ENCODE results near the gene KCNQ1OT1.

Gene KCNQ1OT1

DNA sequence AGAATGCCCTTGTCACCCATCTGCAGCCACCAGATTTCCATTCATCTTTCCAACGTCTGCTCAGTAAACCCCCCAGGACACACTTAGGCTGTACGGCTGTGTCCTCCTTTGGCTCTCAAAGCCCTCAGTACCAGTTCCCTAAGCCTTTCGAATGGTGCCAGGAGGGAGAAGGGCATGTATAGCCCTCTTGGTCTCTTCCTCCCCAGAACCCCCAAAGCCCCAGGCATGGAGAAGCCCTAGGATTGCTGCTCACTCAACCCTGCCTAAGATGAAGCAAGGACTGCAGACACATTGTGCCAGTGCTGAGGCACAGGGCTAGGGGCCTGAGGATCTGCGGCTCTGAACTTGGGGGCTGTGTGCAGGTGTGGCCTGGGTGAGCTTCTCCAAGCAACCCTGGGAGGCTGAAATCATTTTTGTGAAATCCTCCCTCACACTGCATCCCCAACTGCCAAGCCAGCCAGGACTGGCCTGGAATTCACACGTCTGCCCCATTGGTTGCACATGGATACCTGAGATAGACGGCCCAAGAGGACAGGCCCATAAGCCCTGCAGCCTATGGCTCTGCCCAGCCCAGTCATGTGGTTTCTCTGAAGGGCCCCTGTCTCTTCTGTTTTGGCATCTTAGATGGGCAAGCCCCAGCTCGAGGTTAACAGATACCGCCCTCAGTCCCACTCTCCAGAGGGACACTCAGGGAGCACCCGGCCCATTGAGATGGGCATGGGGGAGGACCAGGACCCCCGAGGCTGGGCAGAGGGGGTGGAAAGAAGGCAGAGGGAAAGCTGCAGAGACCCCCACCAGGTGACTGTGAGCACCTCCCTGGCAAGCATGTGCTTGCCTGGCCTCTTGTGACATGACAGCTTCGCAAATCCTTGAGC lies 34.0 kb downstream of the KCNQ1OT1 start:
- DNase-seq = no peak

DNA sequence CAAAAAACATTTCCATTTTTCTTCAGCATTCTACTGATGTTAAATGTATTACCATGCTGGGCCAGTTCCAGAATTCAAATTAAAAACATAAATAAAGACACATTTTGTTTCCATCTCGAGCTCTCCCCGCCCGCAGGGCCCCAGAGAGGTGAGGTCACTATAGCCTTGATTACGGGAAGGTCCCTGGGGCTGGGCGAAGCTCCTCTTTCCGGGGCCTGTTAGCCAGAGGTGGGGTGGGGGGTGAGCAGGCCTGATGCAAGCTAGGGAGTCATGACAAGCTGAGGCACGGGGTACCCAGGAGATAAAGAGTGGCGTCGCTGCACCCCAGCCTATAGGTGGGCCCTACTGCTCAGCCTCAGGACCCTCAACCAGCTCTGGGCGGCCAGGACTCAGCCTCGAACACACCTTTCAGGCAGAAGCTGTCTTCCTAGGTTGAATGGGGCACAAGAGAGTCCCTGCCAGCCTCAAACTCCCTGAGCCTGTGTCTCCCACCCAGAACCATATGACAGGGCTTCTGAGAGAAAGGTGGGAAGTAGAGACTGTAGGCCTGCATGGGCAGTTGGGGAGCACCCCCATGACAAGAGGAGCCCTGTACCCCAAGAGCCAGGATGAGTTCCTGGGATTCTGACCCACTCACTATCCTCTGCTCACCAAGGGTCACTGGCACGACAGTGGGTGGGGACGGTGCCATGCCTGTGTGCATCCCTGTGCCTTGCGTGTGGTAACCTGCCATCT lies 34.8 kb downstream of the KCNQ1OT1 start:
- no peak for DNase-seq

DNA sequence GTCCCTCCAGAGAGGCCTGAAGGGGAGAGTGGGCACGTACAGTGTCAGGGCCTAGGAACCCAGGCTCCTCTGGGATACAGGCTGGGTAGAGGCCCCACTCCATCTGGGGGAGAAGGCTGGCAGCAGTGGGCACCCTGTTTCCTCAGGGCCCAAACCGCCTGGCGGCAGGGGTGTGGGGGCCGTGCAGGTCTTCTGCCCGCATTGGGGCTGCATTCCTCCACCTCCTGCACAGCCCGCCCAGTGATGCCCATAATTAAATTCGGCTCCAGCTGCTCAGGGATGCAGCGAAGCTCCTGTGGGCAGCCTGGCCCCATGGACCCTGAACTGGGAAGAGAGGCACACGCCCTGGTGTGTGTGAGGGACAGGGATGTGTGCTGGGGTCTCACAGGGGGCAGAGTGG lies 35.4 kb downstream of the KCNQ1OT1 start:
- DNase-seq = no peak

DNA sequence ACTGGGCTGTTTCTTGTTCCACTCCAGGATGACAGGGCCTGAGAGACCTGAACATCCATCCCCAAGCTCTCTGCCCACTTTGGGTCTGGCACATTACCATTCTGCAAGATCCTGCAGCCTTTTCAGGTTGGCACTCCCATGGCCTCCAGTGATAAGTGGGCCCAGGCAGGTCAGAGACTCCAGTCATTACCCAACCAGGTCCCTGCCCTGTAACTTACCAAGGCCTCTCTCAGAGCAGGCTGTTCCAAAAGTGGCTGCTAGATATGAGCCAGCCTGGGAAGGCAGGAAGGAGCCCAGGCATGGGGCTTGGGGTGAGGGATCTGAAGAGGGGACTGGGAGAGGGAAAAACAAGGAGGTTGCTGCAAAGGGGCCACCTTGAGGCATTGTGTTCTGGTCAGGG lies 35.9 kb downstream of the KCNQ1OT1 start:
- DNase-seq = no peak

DNA sequence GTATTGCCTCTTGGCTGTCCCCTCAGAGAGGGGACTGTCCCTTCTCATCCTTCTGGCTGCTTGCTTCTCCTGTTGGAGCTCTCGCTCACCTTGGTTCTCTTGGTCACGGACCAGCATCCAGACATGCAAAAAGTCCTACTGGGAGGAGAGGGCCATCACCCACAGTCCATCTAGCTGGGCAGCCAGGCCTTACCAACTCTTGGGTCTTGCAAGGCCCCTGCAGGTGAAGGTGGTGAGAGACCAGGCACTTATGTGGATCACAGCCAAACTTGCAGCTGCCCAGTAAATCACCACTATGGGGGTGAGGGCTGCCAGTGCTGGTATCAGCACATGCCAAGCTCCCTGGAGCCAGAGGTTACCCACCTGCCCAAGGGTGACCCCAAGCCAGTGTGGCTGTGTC lies 36.3 kb downstream of the KCNQ1OT1 start:
- no peak for DNase-seq

DNA sequence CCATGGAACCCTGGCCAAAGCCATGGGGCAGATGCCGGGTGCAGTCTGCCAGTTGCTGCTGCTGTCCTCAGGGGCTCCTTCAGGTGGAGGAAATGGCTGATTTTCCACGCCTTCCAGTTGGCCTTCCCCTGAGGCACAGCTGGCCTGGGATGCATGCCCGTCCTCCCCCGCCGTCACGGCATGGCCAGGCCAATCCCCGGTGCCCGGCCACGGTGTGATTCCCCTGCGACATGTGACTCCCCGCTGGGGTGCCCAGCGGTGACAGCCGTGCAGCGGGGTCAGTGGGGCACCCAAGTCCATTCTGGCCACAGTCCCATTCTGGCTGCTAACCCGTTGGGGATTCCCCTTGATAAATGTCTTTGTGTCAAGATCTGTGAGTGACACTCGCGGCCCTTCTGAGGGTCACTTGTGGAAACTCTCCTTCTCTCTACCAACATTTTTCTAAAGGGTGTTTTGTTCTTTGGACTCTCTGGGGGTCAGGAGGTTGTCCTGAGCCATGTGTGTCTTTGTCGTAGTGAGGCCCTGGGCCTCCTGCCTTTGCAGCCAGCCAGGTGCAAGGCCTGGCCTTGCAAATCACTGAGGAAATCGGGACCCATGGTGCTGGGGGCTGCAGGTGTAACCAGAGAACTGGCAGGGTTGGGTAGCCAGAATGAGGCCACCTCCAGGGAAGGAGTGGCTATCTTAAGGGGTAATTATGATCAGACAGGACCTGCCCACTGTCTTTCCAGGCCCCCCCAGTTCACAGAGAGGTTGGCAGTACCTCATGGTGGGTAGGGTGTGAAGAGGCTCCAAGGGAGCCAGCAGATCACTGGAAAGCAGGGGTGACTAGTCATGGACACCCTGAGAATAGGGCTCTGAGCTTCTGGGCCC lies 37.1 kb downstream of the KCNQ1OT1 start:
- DNase-seq = no peak

DNA sequence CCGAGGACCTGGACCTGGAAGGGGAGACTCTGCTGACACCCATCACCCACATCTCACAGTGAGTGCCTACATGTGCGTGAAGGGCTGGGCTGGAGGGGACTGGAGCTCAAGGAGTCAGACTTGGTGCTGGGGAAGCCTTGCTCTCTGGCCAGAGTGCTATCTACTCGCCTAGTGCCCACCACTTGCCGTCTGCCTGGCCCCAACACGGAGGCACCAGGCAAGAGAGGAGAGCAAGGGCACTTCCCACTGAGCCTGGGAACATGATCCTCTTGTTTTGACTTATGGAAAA lies 37.8 kb downstream of the KCNQ1OT1 start:
- DNase-seq = no peak

DNA sequence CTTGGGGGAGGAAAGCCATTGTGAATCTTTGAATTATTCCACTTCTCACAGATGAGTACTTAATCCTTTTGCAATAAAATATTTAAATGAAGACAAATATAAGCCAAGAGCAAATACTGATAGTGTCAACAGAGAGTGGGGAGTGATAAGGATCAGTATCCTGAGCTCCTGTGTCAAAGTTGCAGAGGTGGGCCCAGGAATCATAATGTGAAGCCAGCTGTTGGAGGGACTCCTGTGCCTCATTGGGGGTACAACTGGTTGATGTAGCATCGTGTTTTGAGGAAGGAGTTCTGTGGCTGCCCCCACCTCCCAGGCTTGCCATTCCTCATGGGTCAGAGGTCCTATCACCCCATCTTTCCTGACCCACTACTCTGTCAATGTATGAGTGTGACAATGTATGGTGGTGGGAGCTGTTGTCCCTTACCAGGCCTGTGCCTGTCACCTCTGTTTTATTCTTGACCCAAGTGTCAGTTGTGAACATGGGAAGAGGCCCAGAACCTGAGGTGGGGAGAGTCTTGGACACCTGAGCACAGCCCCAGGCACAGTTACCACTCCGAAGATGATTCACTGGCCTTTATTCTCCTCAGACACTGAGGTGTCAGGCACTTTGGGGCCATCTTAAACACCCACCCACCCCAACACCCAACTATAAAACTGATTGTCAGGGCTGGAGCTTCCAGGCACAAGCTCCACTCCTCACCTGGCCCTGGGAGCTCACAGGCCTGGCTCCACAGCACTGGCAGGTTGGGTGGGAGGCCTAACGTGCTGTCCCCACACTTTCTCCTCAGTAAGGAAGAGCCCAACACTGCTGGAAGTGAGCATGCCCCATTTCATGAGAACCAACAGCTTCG lies 38.4 kb downstream of the KCNQ1OT1 start:
- no peak for DNase-seq

DNA sequence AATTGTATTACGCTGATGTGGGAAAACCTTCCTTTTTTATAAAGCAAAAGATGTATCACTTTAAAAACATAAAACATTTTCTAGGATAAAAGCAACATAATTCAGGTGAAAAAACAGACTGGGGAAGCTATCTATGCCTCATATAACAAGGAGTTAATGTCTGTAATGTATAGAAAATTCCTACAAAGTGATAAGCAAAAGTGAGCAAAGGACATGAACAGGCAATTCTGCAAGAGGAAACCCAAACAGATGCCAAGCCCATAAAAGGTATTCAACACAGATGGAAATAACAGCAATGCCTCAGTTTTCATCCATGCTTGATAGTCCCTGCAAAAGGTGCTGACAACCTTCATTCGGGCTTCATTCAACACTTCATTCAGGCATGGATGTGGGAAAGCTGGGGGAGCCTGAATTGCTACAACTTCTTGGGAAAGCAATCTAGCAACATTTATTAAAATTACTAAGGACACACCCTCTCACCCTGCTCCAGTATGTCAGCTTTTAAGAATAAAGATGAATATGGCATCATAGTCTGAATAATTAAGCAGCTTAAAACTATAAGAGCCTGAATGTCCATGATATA lies 39.3 kb downstream of the KCNQ1OT1 start:
- no peak for DNase-seq

DNA sequence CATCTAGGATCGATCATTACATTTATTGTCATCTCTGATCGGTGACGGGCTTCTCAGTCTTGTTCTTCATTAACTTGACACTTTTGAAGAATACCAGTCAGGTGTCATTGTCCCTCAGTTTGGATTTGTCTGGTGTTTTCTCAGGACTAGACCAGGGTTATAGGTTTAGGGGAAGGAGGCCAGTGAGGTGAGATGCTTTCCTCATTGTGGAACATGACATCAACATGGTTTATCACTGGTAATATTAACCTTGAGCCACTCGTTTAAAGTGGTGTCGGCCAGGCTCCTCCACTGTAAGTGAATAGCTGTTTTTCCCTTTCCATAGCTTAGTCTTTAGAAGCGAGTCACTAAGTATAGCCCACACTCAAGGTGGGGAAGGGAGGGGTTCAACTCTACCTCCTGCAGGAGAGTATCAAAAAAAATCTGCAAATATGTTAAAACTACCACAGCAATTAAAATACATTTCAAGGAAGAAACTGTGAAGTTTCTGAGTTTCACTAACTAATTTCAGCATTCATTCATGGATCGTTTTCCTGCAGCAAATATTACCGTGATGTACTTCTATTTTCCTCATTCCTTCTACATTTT lies 42.0 kb downstream of the KCNQ1OT1 start:
- no peak for DNase-seq

DNA sequence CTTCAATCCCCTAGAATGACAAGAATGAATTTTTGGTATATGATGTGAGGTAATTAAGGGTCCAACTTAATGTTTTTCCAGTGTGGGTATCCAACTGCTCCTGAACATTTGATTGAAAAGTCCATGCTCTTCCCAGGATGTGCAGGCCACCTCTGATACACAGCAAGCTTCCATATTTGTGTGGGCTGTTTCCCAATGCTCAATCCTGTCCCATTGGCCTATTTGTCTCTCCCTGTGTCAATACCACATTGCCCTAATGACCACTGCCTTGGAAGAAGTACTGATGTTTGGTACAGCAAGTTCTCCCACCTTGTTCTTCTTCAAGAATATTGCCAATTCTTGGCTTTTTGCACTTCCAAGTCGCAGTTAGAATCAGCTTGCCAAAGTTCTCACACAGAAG lies 42.9 kb downstream of the KCNQ1OT1 start:
- no peak for DNase-seq

DNA sequence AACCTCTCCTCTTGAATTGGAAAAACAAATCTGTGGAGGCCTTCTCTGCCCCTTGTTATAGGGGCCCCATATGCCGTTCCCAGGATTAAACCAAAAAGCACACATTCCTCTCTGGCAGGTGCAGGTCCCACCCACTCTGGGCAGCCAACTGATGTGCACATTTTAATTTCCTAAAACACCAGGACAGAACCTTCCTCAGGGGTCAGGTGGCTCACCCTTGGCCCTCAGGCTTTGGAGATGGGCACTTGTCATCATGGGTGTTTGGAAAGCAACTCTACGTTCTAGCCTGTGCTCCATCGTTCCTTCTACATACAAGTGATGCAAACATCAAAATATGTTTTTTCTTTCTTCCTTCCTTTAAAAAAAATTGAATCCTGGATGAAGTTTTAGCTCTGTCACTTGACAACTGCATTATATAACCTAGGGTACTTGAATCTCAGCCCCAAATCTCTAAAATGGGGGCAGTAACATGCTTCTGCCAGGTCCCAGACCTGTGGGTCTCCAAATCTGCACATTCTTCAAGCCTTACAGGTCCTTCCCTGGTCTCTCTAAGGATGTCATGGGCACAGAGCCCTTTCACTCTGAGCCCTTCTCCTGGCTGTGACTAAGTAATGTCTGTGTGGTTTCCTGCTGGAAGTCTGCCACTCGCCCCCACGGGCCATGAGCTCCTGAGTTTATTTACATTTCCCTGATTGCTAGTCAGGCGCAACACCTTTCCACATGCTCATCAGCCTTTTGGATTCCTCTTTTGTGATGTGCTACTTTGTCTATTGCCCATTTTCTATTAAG lies 43.8 kb downstream of the KCNQ1OT1 start:
- DNase-seq = no peak

DNA sequence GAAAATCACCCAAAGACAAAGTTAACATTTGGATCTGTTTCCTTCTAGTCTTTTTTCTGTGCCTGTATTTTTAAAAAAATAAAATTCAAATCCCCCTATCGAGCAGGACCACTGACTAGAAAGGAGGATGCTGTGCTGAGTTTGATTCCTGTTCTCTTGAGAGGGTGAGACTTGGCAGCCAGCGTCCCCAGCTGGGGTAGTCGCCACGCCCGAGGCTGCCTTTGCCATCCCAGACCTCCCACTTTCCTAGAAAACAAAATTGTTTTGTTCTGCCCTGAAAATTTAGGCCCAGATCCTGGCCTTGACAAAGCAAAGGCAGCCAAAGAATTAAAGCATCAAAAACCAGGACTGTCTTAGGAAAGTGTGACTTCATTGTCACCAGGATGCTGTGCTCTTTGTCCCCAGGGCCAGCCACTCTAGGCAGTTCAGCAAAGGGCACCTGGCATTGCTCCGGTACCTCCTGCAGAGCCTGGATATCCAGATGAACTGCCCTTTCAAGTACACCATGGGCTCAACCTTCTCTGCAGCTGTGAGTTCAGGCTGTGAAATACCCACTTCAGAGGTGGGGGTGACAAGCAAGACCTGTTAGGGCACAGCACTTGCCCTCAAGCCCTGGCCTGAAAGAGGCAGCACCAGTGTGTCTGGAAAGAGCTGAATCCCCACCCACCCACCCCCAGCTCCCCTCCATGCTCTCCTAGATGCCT lies 44.6 kb downstream of the KCNQ1OT1 start:
- DNase-seq = no peak

DNA sequence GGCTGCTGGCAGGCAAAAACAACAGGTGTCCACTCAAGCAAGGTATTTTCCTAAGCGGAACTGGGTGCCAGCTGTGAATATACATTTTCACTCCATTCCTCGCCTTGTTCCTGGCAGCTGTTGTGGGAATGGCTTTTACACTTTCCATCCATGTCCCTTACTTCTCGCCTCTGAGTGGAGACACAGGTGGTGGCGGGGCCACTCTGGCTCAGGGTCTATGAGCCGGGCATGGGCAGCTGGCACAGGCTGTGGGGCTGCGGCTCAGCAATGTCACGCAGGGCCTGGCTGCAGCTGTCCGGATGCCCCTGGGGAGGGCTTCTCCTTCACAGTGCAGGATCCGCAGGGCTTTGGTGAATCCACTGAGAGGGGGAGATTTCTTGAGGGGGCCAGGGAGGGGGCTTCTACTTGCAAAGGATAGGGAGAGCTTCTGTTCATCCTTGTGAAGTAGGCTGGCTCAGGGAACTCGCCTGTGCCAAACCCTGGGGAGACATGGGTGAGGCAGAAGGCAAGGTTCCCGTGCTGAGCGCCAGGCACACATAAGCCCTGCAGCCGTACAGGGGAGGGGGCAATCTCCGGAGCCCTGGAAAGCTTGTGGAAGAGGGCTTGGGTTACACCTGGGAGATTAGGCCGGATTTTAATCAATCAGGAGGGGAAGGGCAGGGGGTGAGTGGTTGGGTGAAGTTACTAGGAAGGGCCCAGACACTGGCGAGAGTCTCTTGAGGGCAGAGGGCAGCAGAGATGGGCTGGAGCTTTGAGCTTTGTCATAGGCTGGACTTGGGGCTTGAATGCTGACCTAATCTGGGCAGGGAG lies 45.7 kb downstream of the KCNQ1OT1 start:
- DNase-seq = no peak

DNA sequence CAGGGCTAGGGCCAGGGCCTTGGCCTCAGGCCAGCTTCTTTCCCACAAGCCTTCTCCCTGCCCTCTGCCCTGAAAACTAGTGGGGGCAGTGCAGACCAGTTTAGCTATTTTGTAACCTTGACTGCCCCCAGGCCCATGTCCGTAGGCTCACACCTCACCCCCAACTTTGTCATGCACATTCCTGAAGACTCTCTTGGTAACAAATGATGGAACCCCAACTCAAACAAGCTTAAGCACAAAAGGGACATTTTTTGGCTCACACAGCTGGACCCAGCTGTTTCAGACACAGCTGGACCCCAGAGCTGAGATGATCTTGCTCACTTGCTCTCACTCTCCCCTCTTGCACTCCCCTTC lies 46.6 kb downstream of the KCNQ1OT1 start:
- DNase-seq = no peak

DNA sequence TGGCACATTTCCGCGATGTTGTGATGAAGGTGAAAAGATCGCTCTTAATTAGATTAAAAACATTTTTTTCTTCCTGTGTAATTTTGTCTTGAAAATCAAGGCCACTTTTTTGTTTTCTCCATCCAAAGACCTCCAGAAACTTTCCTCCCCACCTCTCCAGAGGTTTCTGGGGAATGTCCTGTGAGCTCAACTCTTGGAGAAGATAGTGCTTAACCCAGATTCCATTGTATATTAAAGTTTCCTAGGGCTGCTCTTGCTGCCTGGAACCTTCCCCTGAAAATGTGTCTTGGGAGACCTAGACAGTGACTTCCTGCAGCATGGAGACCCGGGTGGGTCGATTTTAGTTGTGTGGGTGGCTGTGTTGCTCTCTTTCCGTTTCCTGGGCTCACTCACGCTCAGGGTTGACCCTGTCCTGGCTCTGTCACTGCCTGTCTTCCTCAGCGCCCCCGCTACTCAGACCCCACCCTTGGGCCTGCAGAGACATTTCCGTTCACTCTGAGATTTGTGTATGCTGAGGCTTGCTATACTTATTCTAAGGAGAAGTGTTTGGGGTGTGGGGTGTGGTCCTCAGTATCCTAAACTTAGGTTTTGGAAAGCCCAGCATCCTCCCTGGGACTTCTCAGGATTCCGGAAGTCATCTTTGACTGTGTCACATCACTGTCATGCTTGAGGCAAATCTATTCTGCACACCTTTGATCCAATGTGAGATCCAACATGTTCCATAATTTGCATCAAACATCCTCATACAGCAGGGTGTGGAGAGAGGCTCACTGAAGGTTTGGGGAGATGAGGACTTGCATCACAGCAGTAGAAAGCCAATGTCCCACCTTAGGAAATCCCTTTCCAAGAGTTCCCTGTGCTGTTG lies 47.2 kb downstream of the KCNQ1OT1 start:
- no peak for DNase-seq

DNA sequence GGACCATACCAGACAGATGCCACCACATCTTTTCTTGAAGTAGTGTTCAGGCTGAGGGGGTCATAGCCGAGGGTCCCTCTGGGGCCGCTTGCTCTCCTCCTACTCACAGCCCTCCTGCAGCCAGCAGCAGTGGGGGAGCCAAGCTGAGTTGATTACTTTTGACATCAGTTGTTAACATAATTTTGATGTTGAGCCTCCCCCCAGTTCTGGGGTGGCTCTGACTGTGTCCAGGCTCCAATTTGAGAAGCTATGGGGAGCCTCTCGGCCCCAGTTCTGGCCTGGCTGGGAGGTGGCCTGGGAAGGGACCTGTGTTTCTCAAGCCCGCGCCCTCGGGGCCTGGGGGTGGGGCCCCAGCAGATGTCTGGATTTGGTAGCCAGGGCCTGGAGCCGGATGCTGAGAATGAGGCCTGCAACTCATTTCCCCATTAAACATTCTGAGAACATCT lies 47.9 kb downstream of the KCNQ1OT1 start:
- no peak for DNase-seq

DNA sequence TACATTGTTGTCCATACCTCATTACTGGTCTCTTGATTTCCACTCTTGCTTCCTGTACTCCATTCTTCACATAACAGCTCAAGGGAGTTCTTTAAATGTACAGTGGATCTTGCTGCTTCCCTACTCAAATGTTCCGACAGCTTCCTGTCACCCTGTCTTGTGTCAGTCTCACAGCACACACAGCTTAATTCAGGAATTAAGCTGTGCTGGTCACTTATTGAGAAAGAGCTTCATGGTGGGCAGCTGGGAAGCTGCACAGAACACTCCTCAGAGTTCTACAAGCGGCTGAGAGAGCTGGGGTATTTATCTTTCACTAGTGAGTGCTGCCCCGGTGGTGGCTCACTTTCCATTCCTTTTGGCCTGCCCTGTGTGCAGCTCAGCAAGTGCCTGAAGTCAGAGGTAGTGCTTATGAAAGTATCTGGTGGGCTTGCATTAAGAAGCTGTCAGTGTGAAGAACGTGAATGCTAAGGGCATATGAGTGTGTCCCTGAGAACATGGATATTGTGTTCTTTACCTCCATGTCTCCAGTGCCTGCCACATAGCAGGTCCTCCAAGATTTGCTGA lies 48.7 kb downstream of the KCNQ1OT1 start:
- DNase-seq = no peak
